Measurements from ENCODE around the gene BICDL2. TPM values are rescaled to one million over a fixed set of nuclear protein-coding genes. Genes with fewer than 3 reads are reported as not detected.
A peak's percentile ranks its signal among the peaks of the same experiment; 100 is the strongest.

BICDL2 gene
- total and polyA plus RNA-seq, 8 donors: 48.9 to 325 (median 71.9) TPM

DNA sequence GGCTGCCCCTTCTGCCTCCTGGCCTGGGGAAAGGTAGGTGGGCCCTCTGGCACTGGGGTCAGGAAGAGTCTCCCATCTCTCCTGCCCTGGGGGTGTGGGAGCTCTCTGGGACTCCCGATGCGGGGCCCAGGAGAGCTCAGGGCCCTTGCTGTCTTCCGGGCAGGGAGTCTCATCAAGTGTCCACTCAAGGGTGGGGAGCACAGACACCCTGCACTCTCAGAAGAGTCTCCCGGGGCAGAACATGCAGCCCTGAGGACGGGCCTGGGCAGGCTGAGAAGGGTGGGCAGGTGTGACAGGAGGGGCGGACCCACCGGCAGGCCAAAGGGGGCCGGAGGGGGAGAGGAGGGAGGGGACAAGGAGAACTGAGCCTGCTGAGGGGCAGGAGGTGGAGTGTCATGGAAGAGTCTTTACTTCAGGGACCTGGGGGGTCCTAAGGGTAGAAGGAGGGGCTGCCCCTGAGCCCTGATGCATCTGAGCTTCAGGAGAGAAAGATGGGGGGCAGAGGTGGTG is 48.1 kb downstream of the BICDL2 start:
- H3K4me3 ChIP-seq: no peak overlapping the region
- no peaks in the 10 kb centered on the region for H3K27me3 ChIP-seq
- 84 to 85% methylated on average over 8 of the region's 8 CpGs for WGBS, 2 donors
- TF ChIP-seq CTCF (IDR thresholded peaks at IDR 0.05): no peak
- peaks cover 13 to 27% (median 17%) of the 10 kb centered on the region in 3 donors for H3K4me1 ChIP-seq
- H3K27ac ChIP-seq: no peak overlapping the region
- ATAC-seq (no peak), DNase-seq (no peak), FAIRE-seq (no peak)
- intact Hi-C loops (cut with DNase I): no loop called here
- H3K9me3 ChIP-seq: no peaks in the 10 kb centered on the region
- H3K36me3 ChIP-seq: no peaks in the 10 kb centered on the region

DNA sequence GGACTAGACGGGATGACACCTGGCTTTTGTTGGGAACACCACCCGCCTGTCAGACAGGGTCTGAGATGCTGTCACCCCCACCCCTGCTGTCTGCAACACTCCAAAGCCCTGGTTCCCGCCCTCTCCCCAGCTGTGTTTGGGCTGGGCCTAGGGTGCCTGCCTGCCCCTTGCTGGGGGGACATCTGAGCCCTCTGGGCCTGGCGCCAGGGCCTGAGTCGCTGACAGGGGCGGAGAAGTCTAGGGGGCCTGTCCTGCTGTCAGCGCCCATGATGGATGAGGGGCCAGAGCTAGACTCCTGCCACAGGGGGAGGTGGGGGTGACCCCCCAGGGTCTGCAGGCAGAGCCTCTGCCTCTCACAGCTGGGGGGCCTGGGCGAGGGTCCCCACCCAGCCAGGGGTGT is 48.9 kb downstream of the BICDL2 start:
- ATAC-seq: no peak
- FAIRE-seq: no peak

DNA sequence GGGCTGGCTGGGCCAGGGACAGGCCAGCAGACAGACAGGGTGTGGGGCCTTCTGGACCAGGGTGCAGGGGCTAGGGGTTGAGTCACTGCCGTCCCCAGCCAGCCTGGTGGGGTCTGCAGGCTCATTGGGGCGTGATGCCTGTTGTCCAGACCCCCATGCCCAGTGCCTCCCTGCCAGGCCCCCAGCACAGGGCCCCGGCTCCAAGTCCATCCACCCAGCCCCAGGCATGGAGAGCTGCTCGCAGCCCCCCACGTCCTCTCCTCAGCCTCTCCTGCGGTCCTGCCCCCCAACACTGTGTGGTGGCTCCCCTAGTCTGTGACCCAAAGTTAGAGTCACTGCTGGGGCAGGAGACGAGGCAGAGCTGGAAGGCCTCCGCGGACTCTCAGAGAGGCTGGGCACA is 49.5 kb downstream of the BICDL2 start:
- ATAC-seq: no peak
- DNase-seq: peak in 1 of 6 donors; percentile 75
- H3K27me3 ChIP-seq: no peaks in the 10 kb centered on the region
- FAIRE-seq: no peak
- H3K27ac ChIP-seq: no peak overlapping the region
- no peak overlapping the region for H3K4me3 ChIP-seq
- H3K36me3 ChIP-seq: no peaks in the 10 kb centered on the region
- 84 to 90% methylated on average over 9 of the region's 9 CpGs for WGBS, 2 donors
- intact Hi-C loops (cut with DNase I): no loop called here
- H3K4me1 ChIP-seq: peaks cover 13 to 30% (median 17%) of the 10 kb centered on the region in 3 donors
- TF ChIP-seq CTCF (IDR thresholded peaks at IDR 0.05): no peak
- H3K9me3 ChIP-seq: no peaks in the 10 kb centered on the region

More for the DNA sequence above, 48.9 kb downstream of the BICDL2 start:
- no peak overlapping the region for H3K4me3 ChIP-seq
- H3K4me1 ChIP-seq: peaks cover 13 to 30% (median 17%) of the 10 kb centered on the region in 3 donors
- intact Hi-C loops (cut with DNase I): no loop called here
- DNase-seq: no peak
- TF ChIP-seq CTCF (IDR thresholded peaks at IDR 0.05): no peak
- 77 to 78% methylated on average over 8 of the region's 8 CpGs for WGBS, 2 donors
- no peaks in the 10 kb centered on the region for H3K27me3 ChIP-seq
- H3K36me3 ChIP-seq: no peaks in the 10 kb centered on the region
- no peak overlapping the region for H3K27ac ChIP-seq
- no peaks in the 10 kb centered on the region for H3K9me3 ChIP-seq

DNA sequence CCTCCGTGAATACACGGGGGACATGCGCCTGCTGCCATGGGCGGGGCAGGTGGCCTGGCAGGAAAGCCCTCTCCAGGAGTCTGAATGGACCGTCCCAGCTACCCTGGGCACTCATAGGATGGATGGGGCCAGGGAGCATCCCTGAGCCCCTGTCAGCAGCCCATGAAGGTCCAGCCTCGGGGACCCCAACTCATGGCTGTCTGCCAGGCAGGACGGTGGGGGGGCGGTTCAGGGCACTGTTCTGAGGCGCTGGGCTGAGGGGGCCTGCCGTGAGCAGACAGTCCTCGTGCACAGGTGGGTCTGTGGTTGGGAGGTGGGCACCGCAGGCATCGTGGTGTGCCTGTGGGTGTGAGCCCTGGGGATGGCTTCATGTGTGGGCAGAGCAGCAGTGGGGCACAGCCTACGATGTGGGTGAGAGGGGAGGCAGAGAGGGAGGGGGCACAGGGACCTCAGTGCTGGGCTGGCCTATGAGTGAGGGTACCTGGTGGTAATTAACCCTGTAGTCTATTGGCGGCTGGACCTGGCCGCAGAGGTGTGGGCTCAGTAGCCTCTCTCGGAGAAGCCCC is 50.0 kb downstream of the BICDL2 start:
- no peak for DNase-seq
- H3K4me3 ChIP-seq: no peak overlapping the region
- H3K36me3 ChIP-seq: no peaks in the 10 kb centered on the region
- no peak overlapping the region for H3K27ac ChIP-seq
- no peak for TF ChIP-seq CTCF (IDR thresholded peaks at IDR 0.05)
- 83 to 86% methylated on average over 17 of the region's 17 CpGs for WGBS, 2 donors
- peaks cover 13 to 30% (median 17%) of the 10 kb centered on the region in 3 donors for H3K4me1 ChIP-seq
- intact Hi-C loops (cut with DNase I): no loop called here
- no peaks in the 10 kb centered on the region for H3K9me3 ChIP-seq
- FAIRE-seq: no peak
- no peak for ATAC-seq
- H3K27me3 ChIP-seq: no peaks in the 10 kb centered on the region

- peaks cover 13 to 37% (median 17%) of the 10 kb centered on the region in 3 donors for H3K4me1 ChIP-seq
- no peak overlapping the region for H3K4me3 ChIP-seq
- H3K27me3 ChIP-seq: no peaks in the 10 kb centered on the region
- no peaks in the 10 kb centered on the region for H3K9me3 ChIP-seq
- ATAC-seq (peak; percentile 77 to 88 (median 86)), DNase-seq (peak; percentile 77 to 96 (median 89)), FAIRE-seq (no peak)
- no peak for TF ChIP-seq CTCF (IDR thresholded peaks at IDR 0.05)
- 18 to 20% methylated on average over 15 of the region's 15 CpGs for WGBS, 2 donors
- H3K27ac ChIP-seq: peak overlapping the region; percentile 70 to 84 (median 71)
- no peaks in the 10 kb centered on the region for H3K36me3 ChIP-seq
- intact Hi-C loops (cut with DNase I): no loop called here
Observed at GRCh38 chr16:2985893-2986355, 50.8 kb downstream of the BICDL2 start.
